ENCODE data around the gene OR2A12. TPM values are rescaled to one million over a fixed set of nuclear protein-coding genes. Genes with fewer than 3 reads are reported as not detected.

OR2A12 gene
- not detected for total RNA-seq

- no peaks in the 10 kb centered on the region for H3K9me3 ChIP-seq
- H3K4me3 ChIP-seq (replicated peaks in 1 of 3), result no peak within 1 kb of the TSS
- H3K4me1 ChIP-seq, result no peaks in the 10 kb centered on the region
- H3K27me3 ChIP-seq, result no peaks in the 10 kb centered on the region
- H3K36me3 ChIP-seq, result no peaks in the 10 kb centered on the region
- H3K27ac ChIP-seq, result no peak within 1 kb of the TSS
- WGBS, 2 donors, result 86 to 87% methylated on average over 2 of the region's 2 CpGs
- intact Hi-C loops (cut with DNase I), result no loop called here
- TF ChIP-seq POLR2A (IDR thresholded peaks at IDR 0.05) (no peak), CTCF (IDR thresholded peaks at IDR 0.05) (no peak)
- DNase-seq, result no peak
Observed at GRCh38 chr7:144085978-144086377, at the start of gene OR2A12. Gene OR2A12, plus strand, starts transcription at chr7:144086278. Its CDS starts 8,830 bp downstream, at chr7:144095108.

- Histone ChIP-seq H3K27ac (no peak overlapping the region), H3K9me3 (no peaks in the 10 kb centered on the region), H3K4me3 (replicated peaks in 1 of 3) (no peak overlapping the region), H3K27me3 (no peaks in the 10 kb centered on the region), H3K36me3 (no peaks in the 10 kb centered on the region), H3K4me1 (no peaks in the 10 kb centered on the region)
- TF ChIP-seq POLR2A (IDR thresholded peaks at IDR 0.05), result no peak
- TF ChIP-seq CTCF (IDR thresholded peaks at IDR 0.05), result no peak
- no peak for DNase-seq
- intact Hi-C loops (cut with DNase I), result no loop called here
- WGBS, 2 donors, result 91 to 93% methylated on average over 1 of the region's 1 CpG
Observed at GRCh38 chr7:144036302-144036885, 49.7 kb upstream of the OR2A12 start.

GRCh38 chr7:144037414-144038035 is 48.6 kb upstream of the OR2A12 start:
- no peak for DNase-seq
- no peaks in the 10 kb centered on the region for H3K9me3 ChIP-seq
- TF ChIP-seq POLR2A (IDR thresholded peaks at IDR 0.05), result no peak
- TF ChIP-seq CTCF (IDR thresholded peaks at IDR 0.05), result no peak
- no peaks in the 10 kb centered on the region for H3K27me3 ChIP-seq
- WGBS, 2 donors, result 63 to 64% methylated on average over 1 of the region's 1 CpG
- intact Hi-C loops (cut with DNase I), result no loop called here
- no peak overlapping the region for H3K4me3 ChIP-seq (replicated peaks in 1 of 3)
- H3K27ac ChIP-seq, result no peak overlapping the region
- no peaks in the 10 kb centered on the region for H3K4me1 ChIP-seq
- no peaks in the 10 kb centered on the region for H3K36me3 ChIP-seq

GRCh38 chr7:144038887-144039286 is 47.2 kb upstream of the OR2A12 start:
- H3K27ac ChIP-seq, result no peak overlapping the region
- WGBS, 2 donors, result 39 to 41% methylated on average over 4 of the region's 4 CpGs
- intact Hi-C loops (cut with DNase I), result no loop called here
- H3K4me1 ChIP-seq, result no peaks in the 10 kb centered on the region
- no peak for DNase-seq
- H3K4me3 ChIP-seq (replicated peaks in 1 of 3), result no peak overlapping the region
- H3K9me3 ChIP-seq, result no peaks in the 10 kb centered on the region
- no peaks in the 10 kb centered on the region for H3K27me3 ChIP-seq
- H3K36me3 ChIP-seq, result no peaks in the 10 kb centered on the region
- TF ChIP-seq POLR2A (IDR thresholded peaks at IDR 0.05), result no peak
- no peak for TF ChIP-seq CTCF (IDR thresholded peaks at IDR 0.05)

GRCh38 chr7:144048648-144049047 is 37.4 kb upstream of the OR2A12 start, which contains the start of gene OR2A5:
Gene OR2A5, plus strand, starts transcription at chr7:144048948. Its CDS starts 1,454 bp downstream, at chr7:144050402.
- Histone ChIP-seq H3K9me3 (no peaks in the 10 kb centered on the region), H3K4me1 (no peaks in the 10 kb centered on the region), H3K27ac (no peak within 1 kb of the TSS), H3K36me3 (no peaks in the 10 kb centered on the region), H3K4me3 (replicated peaks in 1 of 3) (no peak within 1 kb of the TSS), H3K27me3 (no peaks in the 10 kb centered on the region)
- intact Hi-C loops (cut with DNase I), result no loop called here
- 65 to 75% methylated on average over 1 of the region's 1 CpG for WGBS, 2 donors
- no peak for TF ChIP-seq CTCF (IDR thresholded peaks at IDR 0.05)
- no peak for TF ChIP-seq POLR2A (IDR thresholded peaks at IDR 0.05)
- no peak for DNase-seq
